ENCODE measurements around the gene CLPSL2. TPM values are rescaled to one million over a fixed set of nuclear protein-coding genes. Genes with fewer than 3 reads are reported as not detected.

Gene CLPSL2
- total RNA-seq, 1 donor from 2014 or later, result not detected

Other genes with a start within 250 kb of the CLPSL2 start
- gene FKBP5, start 87.7 kb upstream of the CLPSL2 start, total RNA-seq, result 67.2 and 89.1 TPM in 2 replicates
- 0.11 and 0.40 TPM in 2 replicates for gene ARMC12, start 39.6 kb upstream of the CLPSL2 start, total RNA-seq
- gene CLPSL1, start 4.4 kb downstream of the CLPSL2 start, total RNA-seq, result not detected in 2 replicates
- gene CLPS, start 20.7 kb downstream of the CLPSL2 start, total RNA-seq, result not detected in 2 replicates
- gene LHFPL5, start 28.8 kb downstream of the CLPSL2 start, total RNA-seq, result not detected in 2 replicates
- 76.4 and 88.2 TPM in 2 replicates for gene SRPK1, start 144.5 kb downstream of the CLPSL2 start, total RNA-seq
- under 0.01 TPM in 1 of 2 replicates, not detected in the other for gene SLC26A8, start 248.0 kb downstream of the CLPSL2 start, total RNA-seq